Islet of Langerhans (tissue), 1 donor: ENCODE measurements around the gene ZBED1.

Source experiments
- FAIRE-seq: peaks from one replicate; lab custom pipeline; 2011; peaks lifted over from hg19 to GRCh38; lab: Jason Lieb, UNC

Gene ZBED1

DNA sequence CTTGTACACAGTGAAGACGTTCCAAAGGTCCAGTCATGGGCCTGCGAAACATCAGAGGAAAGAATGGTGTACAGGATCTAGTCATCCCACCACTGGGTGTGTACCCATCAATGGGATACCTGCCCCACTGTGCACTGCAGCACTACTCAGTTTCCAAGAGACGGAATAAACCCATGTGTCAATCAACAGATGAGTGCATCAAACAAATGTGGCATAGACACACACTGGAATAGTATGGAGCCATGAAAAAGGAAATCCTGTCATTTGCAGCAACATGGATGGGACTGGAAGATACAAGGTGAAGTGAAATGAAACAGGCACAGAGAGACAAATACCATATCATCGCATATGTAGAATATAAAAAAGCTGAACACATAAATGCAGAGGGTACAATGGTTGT lies 48.0 kb downstream of the ZBED1 start:
- FAIRE-seq, result no peak

DNA sequence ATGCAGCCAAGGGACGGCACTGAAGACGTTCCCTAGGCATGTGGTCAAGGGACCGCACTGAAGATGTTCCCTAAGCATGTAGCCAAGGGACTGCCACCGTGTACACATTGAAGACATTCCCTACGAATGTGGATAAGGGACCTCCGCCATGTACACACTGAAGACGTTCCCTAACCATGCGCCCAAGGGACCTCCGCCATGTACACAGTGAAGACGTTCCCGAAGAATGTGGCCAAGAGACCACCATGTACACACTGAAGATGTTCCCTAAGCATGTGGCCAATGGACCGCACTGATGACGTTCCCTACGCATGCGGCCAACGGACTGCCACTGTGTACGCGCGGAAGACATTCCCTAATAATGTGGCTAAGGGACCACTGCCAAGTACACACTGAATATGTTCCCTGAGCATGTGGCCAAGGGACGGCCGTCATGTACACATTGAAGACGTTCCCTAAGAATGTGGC lies 48.4 kb downstream of the ZBED1 start:
- no peak for FAIRE-seq

DNA sequence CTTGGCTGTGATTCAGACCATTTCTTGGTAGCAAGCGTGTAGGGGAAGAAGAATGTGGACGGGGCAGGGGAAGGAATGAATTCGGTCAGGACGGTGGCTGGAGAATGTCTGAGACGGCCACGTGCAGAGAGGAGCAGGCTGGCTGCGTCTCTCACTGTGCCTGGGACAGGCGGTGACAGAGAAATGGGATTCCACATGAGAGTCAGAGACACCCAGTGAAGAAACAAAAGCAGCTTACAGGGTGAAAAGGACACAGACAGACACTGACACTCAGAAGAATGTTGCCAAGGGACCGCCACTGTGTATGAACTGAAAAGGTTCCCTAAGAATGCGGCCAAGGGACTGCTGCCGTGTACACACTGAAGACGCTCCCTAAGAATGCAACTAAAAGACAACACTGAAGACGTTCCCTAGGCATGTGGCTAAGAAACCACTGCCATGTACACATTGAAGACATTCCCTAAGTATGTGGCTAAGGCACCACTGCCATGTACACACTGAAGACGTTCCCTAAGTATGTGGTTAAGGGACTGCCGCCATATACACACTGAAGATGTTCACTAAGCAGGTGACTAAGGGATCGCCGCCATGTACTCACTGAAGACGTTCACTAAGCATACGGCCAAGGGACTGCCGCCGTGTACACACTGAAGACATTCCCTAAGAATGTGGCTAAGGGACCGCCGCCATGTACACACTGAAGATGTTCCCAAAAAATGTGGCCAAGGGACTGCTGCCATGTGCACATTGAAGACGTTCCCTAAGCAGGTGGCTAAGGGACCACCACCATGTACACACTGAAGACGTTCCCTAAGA lies 49.1 kb downstream of the ZBED1 start:
- FAIRE-seq, result no peak

DNA sequence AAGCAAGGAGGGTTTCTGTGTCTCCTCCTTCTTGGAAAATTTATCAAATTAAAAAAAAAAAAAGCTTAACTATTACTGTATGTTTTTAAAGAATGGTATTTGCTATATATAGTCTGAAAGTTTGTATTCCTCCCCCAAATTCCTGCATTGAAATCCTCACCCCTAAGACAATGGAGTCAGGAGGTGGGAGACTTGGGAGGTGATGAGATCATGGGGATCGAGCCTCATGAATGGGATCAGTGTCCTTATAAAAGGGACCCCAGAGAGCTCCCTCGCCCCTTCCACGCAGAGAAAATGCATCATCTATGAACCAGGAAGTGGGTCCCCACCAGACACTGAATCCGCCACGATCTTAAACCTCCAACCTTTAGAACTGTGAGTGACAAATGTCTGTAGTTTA lies 50.1 kb downstream of the ZBED1 start:
- no peak for FAIRE-seq

DNA sequence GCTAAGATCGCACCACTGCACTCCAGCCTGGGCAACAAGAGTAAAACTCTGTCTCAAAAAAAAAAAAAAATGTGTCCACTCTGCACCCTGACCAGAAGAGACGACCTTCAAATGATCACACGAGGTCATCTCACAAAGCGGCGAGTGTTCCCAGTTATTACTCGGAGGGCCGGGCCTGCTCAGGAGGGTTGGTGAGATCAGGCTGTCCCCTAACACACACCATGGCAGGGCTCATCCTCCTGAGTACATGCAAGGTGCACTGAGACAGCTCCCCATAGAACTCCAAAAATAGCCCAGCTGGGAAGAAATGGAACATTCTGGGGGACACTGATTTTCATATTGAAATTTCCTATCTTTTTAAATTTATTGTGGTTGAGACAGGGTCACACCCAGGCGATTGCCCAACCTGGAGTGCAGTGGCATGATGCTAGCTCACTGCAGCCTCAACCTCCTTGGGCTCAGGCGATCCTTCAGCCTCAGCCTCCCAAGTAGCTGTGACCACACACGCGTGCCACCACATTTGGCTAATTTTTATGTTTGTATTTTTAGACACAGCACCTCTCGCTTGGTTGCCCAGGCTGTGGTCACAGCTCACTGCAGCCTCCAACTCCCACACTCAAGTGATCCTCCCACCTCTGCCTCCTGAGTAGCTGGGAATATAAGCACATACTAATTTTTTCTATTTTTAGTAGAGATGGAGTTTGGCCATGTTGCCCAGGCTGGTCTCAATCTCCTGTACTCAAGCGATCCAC lies 51.5 kb downstream of the ZBED1 start:
- no peak for FAIRE-seq

DNA sequence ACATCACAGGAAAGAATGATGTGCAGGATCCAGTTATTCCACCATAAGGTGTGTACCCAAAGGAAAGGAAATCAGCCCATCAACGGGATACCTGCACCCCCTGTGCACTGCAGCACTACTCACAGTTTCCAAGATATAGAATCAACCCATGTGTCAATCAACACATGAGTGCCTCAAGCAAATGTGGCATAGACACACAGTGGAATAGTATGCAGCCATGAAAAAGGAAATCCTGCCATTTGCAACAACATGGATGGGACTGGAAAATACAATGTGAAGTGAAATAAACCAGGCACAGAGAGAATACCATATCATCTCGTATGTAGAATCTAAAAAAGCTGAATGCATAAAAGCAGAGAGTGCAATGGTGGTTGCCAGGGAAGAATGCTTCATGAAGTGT lies 53.3 kb downstream of the ZBED1 start:
- no peak for FAIRE-seq

DNA sequence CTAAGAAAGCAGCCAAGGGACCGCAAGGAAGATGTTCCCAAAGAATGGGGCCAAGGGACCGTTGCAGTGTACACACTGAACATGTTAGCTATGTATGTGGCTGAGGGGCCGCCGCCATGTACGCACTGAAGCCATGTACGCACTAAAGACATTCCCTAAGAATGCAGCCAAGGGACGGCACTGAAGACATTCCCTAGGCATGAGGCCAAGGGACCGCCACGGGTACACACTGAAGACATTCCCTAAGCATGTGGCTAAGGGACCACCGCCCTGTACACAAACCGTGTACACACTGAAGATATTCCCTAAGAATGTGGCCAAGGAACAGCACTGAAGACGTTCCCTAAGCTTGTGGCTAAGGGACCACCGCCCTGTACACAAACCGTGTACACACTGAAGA lies 54.0 kb downstream of the ZBED1 start:
- no peak for FAIRE-seq

DNA sequence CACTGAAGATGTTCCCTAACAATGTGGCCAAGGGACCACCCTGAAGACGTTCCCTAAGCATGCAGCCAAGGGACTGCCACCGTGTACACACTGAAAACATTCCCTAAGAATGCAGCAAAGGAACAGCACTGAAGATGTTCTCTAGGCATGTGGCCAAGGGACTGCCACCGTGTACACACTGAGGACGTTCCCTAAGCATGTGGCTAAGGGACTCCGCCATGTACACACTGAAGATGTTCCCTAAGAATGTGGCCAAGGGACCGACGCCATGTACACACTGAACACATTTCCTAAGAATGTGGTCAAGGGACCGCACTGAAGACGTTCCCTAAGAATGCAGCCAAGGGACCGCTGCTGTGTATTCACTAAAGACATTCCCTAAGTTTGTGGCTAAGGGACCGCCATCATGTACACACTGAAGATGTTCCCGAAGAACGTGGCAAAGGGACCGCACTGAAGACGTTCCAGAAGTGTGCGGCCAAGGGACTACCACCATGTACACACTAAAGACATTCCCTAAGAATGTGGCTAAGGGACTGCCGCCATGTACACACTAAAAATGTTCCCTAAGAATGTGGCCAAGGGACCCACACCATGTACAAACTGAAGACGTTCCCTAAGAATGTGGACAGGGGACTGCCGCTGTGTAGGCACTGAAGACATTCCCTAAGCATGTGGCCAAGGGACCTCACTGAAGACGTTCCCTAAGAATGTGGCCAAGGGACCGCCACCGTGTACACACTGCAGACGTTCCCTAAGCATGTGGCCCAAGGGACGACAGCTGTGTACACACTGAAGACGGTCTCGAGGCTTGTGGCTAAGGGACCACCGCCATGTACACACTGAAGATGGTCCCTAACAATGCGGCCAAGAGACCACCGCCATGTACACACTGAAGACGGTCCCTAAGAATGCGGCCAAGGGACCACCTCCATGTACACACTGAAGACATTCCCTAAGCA lies 54.8 kb downstream of the ZBED1 start:
- no peak for FAIRE-seq

DNA sequence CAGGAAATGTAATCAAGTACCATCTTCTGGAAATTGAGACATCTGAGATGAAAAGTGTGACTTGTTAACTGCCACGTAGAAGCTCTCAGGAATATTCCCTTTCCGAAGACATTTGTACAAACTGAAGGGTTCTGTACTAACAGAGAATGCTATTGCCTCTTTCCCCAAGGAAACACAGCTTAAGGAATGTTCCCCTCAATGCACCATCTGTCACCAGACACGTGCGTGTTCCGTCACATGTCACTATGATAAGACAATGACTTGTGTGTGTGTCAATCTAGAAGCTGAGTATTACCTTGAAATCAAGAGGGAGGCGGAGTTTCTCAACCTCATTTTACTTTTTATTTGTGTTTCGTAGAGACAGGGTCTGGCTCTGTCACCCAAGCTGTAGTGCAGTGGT lies 58.1 kb downstream of the ZBED1 start:
- no peak for FAIRE-seq

DNA sequence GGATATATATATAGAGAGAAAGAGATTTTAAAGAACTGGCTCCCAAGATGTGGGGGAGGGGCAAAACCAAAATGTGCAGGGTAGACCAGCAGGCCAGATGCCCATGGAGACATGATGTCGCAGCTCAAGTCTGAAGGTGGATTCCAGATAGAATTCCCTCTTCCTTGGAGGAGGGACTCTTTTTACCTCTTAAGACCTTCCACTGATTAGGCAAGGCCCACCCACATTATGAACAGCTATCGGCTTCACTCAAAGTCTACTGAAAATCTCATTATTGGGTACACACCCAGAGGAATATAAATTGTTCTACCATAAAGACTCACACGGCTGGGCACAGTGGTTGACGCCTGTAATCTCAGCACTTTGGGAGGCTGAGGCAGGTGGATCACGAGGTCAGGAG lies 59.3 kb downstream of the ZBED1 start:
- no peak for FAIRE-seq

DNA sequence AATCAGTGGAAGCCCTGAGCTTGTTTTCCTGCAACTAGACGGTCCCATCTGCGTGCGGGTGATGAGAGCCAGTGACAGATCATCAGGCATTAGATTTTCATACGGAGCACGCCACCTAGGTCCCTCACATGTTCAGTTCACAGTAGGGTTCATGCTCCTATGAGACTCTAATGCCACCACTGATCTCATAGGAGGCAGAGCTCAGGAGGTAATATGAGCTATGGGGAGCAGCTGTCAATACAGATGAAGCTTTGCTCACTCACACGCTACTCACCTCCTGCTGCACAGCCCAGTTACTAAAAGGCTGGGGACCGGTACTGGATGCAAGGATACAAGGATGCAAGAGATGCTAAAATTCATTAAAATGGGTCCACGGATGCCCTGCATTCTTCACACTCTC lies 61.2 kb downstream of the ZBED1 start:
- no peak for FAIRE-seq
